ENCODE results near the gene CEACAM4.

GRCh38 chr19:41627966-41628675, 1.2 kb upstream of the CEACAM4 start:
- TF ChIP-seq CTCF (IDR thresholded peaks at IDR 0.05), result no peak
- TF ChIP-seq REST (IDR thresholded peaks at IDR 0.05; ENCODE audit: insufficient read depth in 1 of 2, low read depth in 2 of 2, low read length in 1 of 2), result no peak
- TF ChIP-seq POLR2AphosphoS5 (IDR thresholded peaks at IDR 0.05; ENCODE audit: low read depth, low read length), result no peak

Measured in Panc1 (cell line).